NCI-H460 (cell line): ENCODE results near the gene CASTOR1. TPM values are rescaled to one million over a fixed set of nuclear protein-coding genes. Genes with fewer than 3 reads are reported as not detected.

ENCODE experiments used
- total RNA-seq: library from RNA; depleted of rRNA; stranded (reverse); fragments of >200 nt; shearing (Covaris generic); gene quantifications from 2 replicates; pipeline ENCODE4 v1.2.3, GENCODE V29; 2014; rRNA removed

CASTOR1 gene
- total RNA-seq, 1 experiment from 2014 or later: 11.1 TPM

Other genes with a start within 250 kb of the CASTOR1 start
- not detected in 2 replicates for gene HORMAD2, start 209.0 kb downstream of the CASTOR1 start, total RNA-seq
- gene LIF, start 42.7 kb downstream of the CASTOR1 start, total RNA-seq: 70.9 and 73.5 TPM in 2 replicates
- gene OSM, start 22.7 kb downstream of the CASTOR1 start, total RNA-seq: 4.8 and 6.1 TPM in 2 replicates
- 4.0 and 4.6 TPM in 2 replicates for gene TBC1D10A, start 37.4 kb upstream of the CASTOR1 start, total RNA-seq
- gene SF3A1, start 67.4 kb upstream of the CASTOR1 start, total RNA-seq: 32.5 and 34.3 TPM in 2 replicates
- gene CCDC157, start 67.5 kb upstream of the CASTOR1 start, total RNA-seq: 0.45 and 0.58 TPM in 2 replicates
- gene RNF215, start 97.9 kb upstream of the CASTOR1 start, total RNA-seq: 17.0 and 19.3 TPM in 2 replicates
- gene SEC14L2, start 107.5 kb upstream of the CASTOR1 start, total RNA-seq: 5.4 and 6.3 TPM in 2 replicates
- gene MTFP1, start 136.3 kb upstream of the CASTOR1 start, total RNA-seq: 36.0 and 41.9 TPM in 2 replicates
- gene SEC14L3, start 182.5 kb upstream of the CASTOR1 start, total RNA-seq: not detected in 2 replicates
- gene SEC14L4, start 216.2 kb upstream of the CASTOR1 start, total RNA-seq: 2.6 and 2.9 TPM in 2 replicates